Kidney tubule cell (primary cell): ENCODE measurements around the gene TGIF2LX.
"Not testable (repeated sequence)": the region's sequence is repeated elsewhere in the genome, so short reads cannot be mapped to it uniquely, and the experiment has no call there.

ENCODE experiments used
- DNase-seq: peaks from one replicate; pipeline ENCODE4 v3.0.0-alpha.2; 2018; ENCODE audit warnings: low spot score

The TGIF2LX gene

GRCh38 chrX:89921665-89922064 lies at the start of gene TGIF2LX:
TSS of gene TGIF2LX (plus strand) at chrX:89921908. CDS start at chrX:89922086, 178 bp downstream.
- DNase-seq = not testable (repeated sequence)

- DNase-seq = not testable (repeated sequence)
Measured at GRCh38 chrX:89922338-89922934, 728 bp downstream of the TGIF2LX start.

GRCh38 chrX:89943077-89943476 lies 21.4 kb downstream of the TGIF2LX start:
- DNase-seq = not testable (repeated sequence)

- not testable (repeated sequence) for DNase-seq
Measured at GRCh38 chrX:89965588-89965987, 43.9 kb downstream of the TGIF2LX start.
